Transverse colon (tissue), 4 donors: ENCODE measurements around the gene PLA2G2D.

Experiments used
- POLR2A ChIP-seq: fragments of 450-650 bp; IDR thresholded peaks from one replicate; pipeline ENCODE4 v1.6.1; 2016; ENCODE audit warnings: antibody characterized with exemption, mild to moderate bottlenecking, moderate library complexity
- POLR2AphosphoS5 ChIP-seq, 3 donors: sonication (generic); formaldehyde crosslinking; IDR thresholded peaks; one replicate each; pipeline ENCODE4 v1.6.1; 2016; ENCODE audit warnings: antibody characterized with exemption in 3 of 3
- TF ChIP-seq, protein P1 (sequence below), 5 experiments: fragments of 200-600 bp in 3 of 5; fragments of 450-650 bp in 2 of 5; sonication (generic) in 3 of 5; IDR thresholded peaks; 1 replicate in 2 of 5; 2 replicates in 3 of 5; pipeline ENCODE4 v1.5.1; 2016 to 2017; ENCODE audit warnings: antibody characterized with exemption in 5 of 5, inconsistent platforms in 3 of 5, mild to moderate bottlenecking in 2 of 5, moderate library complexity in 1 of 5

DNA sequence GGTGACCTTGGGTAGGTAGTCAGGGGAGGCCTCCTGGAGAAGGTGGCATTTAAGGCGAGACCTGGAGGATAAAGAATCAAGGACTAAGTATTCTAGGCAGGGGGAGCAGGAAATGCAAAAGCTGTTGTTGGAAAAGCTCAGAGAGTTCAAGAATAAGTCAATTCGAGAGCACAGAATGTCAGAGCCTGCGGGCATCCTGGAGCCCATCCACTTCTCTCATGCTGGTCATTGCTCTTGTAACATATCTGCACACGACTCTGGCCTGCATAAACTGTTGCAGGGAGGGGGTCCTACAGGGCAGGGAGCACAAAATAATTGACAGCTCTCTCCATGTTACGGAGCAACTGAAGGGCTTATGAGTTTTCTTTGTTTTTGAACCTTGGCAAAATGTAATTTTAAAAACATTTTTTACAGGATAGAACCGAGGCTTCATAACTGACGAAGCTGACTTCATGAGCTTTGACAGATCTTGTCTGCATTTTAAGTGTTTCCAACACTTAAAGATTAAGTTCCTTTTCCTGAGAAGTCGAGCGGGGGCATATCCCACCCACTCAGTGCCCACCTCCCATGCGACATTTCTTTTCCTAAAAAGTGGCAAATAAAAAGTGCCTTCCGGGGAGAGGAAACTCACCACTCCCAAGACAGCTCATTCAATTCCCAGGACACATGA is 45.1 kb downstream of the PLA2G2D start:
- TF ChIP-seq, protein P1, sequence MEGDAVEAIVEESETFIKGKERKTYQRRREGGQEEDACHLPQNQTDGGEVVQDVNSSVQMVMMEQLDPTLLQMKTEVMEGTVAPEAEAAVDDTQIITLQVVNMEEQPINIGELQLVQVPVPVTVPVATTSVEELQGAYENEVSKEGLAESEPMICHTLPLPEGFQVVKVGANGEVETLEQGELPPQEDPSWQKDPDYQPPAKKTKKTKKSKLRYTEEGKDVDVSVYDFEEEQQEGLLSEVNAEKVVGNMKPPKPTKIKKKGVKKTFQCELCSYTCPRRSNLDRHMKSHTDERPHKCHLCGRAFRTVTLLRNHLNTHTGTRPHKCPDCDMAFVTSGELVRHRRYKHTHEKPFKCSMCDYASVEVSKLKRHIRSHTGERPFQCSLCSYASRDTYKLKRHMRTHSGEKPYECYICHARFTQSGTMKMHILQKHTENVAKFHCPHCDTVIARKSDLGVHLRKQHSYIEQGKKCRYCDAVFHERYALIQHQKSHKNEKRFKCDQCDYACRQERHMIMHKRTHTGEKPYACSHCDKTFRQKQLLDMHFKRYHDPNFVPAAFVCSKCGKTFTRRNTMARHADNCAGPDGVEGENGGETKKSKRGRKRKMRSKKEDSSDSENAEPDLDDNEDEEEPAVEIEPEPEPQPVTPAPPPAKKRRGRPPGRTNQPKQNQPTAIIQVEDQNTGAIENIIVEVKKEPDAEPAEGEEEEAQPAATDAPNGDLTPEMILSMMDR (IDR thresholded peaks at IDR 0.05), result no peak
- TF ChIP-seq POLR2A (no peak), POLR2AphosphoS5 (IDR thresholded peaks at IDR 0.05) (no peak)
